Endothelial cell (in vitro differentiated cells): ENCODE measurements around the gene MALAT1. TPM values are rescaled to one million over a fixed set of nuclear protein-coding genes. Genes with fewer than 3 reads are reported as not detected.
"Not testable (repeated sequence)": the region's sequence is repeated elsewhere in the genome, so short reads cannot be mapped to it uniquely, and the experiment has no call there.

Source experiments
- DNase-seq: peaks from one replicate; pipeline ENCODE4 v3.0.0; 2021; ENCODE audit warnings: low spot score
- H3K27ac Mint-ChIP-seq: one replicate; pipeline ENCODE4 v1.8.0; 2021; ENCODE audit warnings: mixed read lengths, inconsistent platforms; ENCODE audit not compliant: unreplicated experiment
- H3K27me3 Mint-ChIP-seq: one replicate; pipeline ENCODE4 v1.8.0; 2021; ENCODE audit warnings: mild to moderate bottlenecking, moderate library complexity, mixed read lengths, inconsistent platforms; ENCODE audit not compliant: unreplicated experiment
- H3K36me3 Mint-ChIP-seq: one replicate; pipeline ENCODE4 v1.8.0; 2021; ENCODE audit warnings: mild to moderate bottlenecking, low read depth, mixed read lengths, inconsistent platforms; ENCODE audit not compliant: unreplicated experiment
- H3K4me1 Mint-ChIP-seq: one replicate; pipeline ENCODE4 v1.8.0; 2021; ENCODE audit warnings: mild to moderate bottlenecking, mixed read lengths, inconsistent platforms; ENCODE audit not compliant: unreplicated experiment
- H3K4me3 Mint-ChIP-seq: one replicate; pipeline ENCODE4 v1.8.0; 2021; ENCODE audit warnings: mild to moderate bottlenecking, mixed read lengths, inconsistent platforms; ENCODE audit not compliant: unreplicated experiment
- H3K9me3 Mint-ChIP-seq: one replicate; pipeline ENCODE4 v1.8.0; 2021; ENCODE audit warnings: mixed read lengths, inconsistent platforms; ENCODE audit not compliant: unreplicated experiment
- CTCF ChIP-seq: fragments of 200-600 bp; sonication (generic); IDR thresholded peaks from one replicate; pipeline ENCODE4 v1.5.0; 2021; ENCODE audit warnings: antibody characterized with exemption; ENCODE audit not compliant: unreplicated experiment
- total RNA-seq: library from RNA; stranded (reverse); fragmentation: NEBNext Ultra II Directional; extraction: Animal tissue kit (Norgen Biotek cat#: 25700); gene quantifications from one replicate; pipeline ENCODE4 v1.2.1, GENCODE V29; 2021; ENCODE audit not compliant: unreplicated experiment

MALAT1 gene
- total RNA-seq, 1 donor from 2014 or later: 4,747 TPM

DNA sequence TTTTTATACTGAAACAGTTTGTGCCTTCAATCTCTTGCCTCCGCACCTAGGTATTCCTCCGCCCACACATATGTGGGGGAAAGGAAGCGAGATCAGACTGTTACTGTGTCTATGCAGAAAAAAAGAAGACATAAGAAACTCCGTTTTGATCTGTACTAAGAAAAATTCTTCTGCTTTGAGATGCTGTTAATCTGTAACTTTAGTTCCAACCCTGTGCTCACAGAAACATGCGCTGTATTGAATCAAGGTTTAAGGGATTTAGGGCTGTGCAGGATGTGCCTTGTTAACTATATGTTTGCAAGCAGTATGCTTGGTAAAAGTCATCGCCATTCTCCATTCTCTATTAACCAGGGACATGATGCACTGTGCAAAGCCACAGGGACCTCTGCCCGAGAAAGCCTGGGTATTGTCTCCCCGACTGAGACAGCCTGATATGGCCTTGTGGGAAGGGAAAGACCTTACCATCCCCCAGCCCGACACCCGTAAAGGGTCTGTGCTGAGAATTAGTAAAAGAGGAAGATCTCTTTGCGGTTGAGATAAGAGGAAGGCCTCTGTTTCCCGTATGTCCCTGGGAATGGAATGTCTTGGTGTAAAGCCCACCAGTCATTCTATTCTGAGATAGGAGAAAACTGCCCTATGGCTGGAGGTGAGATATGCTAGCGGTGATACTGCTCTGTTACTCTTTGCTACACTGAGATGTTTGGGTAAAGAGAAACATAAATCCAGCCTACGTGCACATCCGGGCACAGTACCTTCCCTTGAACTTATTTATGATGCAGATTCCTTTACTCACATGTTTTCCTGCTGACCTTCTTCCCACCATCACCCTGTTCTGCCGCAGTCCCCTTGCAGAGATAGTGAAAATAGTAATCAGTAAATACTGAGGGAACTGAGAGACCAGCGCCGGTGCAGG lies 24.1 kb downstream of the MALAT1 start:
- H3K27me3 Mint-ChIP-seq, H3K36me3 Mint-ChIP-seq: not testable (repeated sequence)
- peak overlapping the region; percentile 96 for H3K27ac Mint-ChIP-seq

GRCh38 chr11:65523631-65523968 lies 24.8 kb downstream of the MALAT1 start:
- DNase-seq, H3K36me3 Mint-ChIP-seq, H3K9me3 Mint-ChIP-seq, H3K27me3 Mint-ChIP-seq: not testable (repeated sequence)
- Mint-ChIP-seq H3K27ac (peak overlapping the region; percentile 96), H3K4me1 (peaks cover 43% of the 10 kb centered on the region), H3K4me3 (peak overlapping the region; percentile 90)

More for the DNA sequence above, 24.1 kb downstream of the MALAT1 start:
- not testable (repeated sequence) for H3K9me3 Mint-ChIP-seq, DNase-seq
- Mint-ChIP-seq H3K4me1 (peaks cover 43% of the 10 kb centered on the region), H3K4me3 (peak overlapping the region; percentile 90)

- Mint-ChIP-seq H3K4me3 (peak overlapping the region; percentile 90), H3K4me1 (peaks cover 47% of the 10 kb centered on the region), H3K36me3 (peaks cover 7% of the 10 kb centered on the region), H3K9me3 (no peaks in the 10 kb centered on the region), H3K27me3 (peaks cover 10% of the 10 kb centered on the region), H3K27ac (peak overlapping the region; percentile 96)
- DNase-seq: no peak
- TF ChIP-seq CTCF: no peak
These were observed 25.3 kb downstream of the MALAT1 start for GRCh38 chr11:65524014-65524740.

DNA sequence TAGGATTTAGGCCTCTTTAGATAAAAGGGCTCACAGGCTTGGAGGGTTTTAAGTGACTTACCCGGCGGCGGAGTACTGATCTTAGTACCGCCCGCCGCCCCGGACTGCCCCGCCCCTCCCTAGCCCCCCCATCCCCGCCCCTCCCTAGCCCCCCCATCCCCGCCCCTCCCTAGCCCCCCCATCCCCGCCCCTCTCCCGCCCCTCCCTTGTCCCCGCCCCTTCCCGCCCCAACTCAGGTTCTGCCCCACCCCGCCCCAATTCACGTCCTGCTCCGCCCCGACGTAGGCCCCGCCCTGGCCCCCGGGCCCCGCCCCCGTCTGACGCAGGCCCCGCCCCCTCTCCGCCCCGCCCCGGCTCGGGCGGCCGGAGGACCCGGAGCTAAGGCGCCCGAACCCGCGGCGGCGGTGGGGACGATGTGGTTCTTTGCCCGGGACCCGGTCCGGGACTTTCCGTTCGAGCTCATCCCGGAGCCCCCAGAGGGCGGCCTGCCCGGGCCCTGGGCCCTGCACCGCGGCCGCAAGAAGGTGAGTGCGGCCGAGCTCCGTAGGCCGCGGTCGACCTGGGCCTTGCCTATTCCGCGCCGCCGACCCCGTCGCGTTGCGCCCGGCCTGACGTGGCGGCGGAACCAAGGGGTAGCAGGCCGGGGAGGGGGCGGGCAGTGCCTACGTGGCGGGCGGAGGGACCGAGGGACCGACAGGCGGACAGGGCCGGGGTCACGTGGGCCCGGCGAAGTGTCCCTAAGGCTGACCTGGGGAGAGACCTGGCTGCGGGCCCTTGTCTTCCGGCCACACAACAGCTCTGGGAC lies 26.1 kb downstream of the MALAT1 start, which contains the start of gene SCYL1:
SCYL1 (plus strand) TSS at position 343 of the 805 bp plus-strand sequence; CDS start at position 414, 71 bp downstream.
- Mint-ChIP-seq H3K4me1 (peaks cover 52% of the 10 kb centered on the region), H3K36me3 (peaks cover 7% of the 10 kb centered on the region), H3K27ac (peak within 1 kb of the TSS; percentile 96), H3K27me3 (peaks cover 11% of the 10 kb centered on the region), H3K9me3 (no peaks in the 10 kb centered on the region), H3K4me3 (peak within 1 kb of the TSS; percentile 91)
- no peak for TF ChIP-seq CTCF
- DNase-seq: peak; percentile 85

DNA sequence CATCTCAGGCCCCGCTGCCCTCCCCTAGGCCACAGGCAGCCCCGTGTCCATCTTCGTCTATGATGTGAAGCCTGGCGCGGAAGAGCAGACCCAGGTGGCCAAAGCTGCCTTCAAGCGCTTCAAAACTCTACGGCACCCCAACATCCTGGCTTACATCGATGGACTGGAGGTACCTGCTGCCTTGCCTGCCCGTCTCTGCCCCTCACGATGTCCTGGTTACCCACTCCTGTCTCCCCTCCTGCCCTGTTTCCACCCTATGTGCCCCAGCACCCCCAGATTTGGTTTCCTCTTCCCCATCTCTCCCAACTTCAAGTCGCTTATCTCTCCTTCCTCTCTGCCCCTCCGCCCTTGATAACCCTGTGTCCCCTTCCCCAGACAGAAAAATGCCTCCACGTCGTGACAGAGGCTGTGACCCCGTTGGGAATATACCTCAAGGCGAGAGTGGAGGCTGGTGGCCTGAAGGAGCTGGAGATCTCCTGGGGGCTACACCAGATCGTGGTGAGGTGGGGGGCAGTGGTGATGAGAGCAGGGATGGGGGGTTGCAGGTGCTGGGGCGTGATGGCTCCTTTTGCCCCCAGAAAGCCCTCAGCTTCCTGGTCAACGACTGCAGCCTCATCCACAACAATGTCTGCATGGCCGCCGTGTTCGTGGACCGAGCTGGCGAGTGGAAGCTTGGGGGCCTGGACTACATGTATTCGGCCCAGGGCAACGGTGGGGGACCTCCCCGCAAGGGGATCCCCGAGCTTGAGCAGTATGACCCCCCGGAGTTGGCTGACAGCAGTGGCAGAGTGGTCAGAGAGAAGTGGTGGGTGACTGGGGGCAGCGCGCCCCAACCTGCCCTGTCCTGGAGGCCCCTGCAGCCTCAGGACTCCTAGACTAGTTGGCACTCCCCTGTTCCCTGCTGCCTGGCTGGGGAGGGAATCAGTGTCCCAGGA lies 27.0 kb downstream of the MALAT1 start:
- no peak for TF ChIP-seq CTCF
- Mint-ChIP-seq H3K9me3 (no peaks in the 10 kb centered on the region), H3K27ac (peak overlapping the region; percentile 48), H3K4me3 (peak overlapping the region; percentile 91), H3K27me3 (peaks cover 17% of the 10 kb centered on the region), H3K36me3 (peaks cover 13% of the 10 kb centered on the region), H3K4me1 (peaks cover 57% of the 10 kb centered on the region)
- DNase-seq: no peak
